Glomerular visceral epithelial cell (primary cell): ENCODE results near the gene FAM135A.
"Not testable (repeated sequence)": the region's sequence is repeated elsewhere in the genome, so short reads cannot be mapped to it uniquely, and the experiment has no call there.

Source experiments
- DNase-seq: peaks from one replicate; pipeline ENCODE4 v3.0.0-alpha.2; 2016; ENCODE audit errors: extremely low spot score

FAM135A gene

GRCh38 chr6:70547313-70547712, 134.0 kb downstream of the FAM135A start:
- peak; percentile 21 for DNase-seq

GRCh38 chr6:70547905-70548304, 134.6 kb downstream of the FAM135A start:
- DNase-seq: no peak

- DNase-seq: no peak
Observed at GRCh38 chr6:70549327-70549726, 136.0 kb downstream of the FAM135A start.

GRCh38 chr6:70551566-70551965, 138.3 kb downstream of the FAM135A start:
- DNase-seq: no peak

- not testable (repeated sequence) for DNase-seq
Observed at GRCh38 chr6:70552286-70552940, 139.1 kb downstream of the FAM135A start.

- no peak for DNase-seq
Observed at GRCh38 chr6:70552974-70553373, 139.7 kb downstream of the FAM135A start.

GRCh38 chr6:70557998-70558397, 144.7 kb downstream of the FAM135A start:
- DNase-seq: no peak

- not testable (repeated sequence) for DNase-seq
Observed at GRCh38 chr6:70562401-70562800, 149.1 kb downstream of the FAM135A start.

- no peak for DNase-seq
Observed at GRCh38 chr6:70563530-70563929, 150.2 kb downstream of the FAM135A start.

- peak; percentile 94 for DNase-seq
Observed at GRCh38 chr6:70566751-70567382, 153.6 kb downstream of the FAM135A start, which contains the start of gene SDHAF4. TSS of gene SDHAF4 (plus strand) at chr6:70566930. CDS start at chr6:70566941, 11 bp downstream.

- no peak for DNase-seq
Observed at GRCh38 chr6:70574643-70575042, 161.3 kb downstream of the FAM135A start.

GRCh38 chr6:70575899-70576495, 162.7 kb downstream of the FAM135A start:
- DNase-seq: no peak

GRCh38 chr6:70586114-70586513, 172.8 kb downstream of the FAM135A start:
- DNase-seq: no peak

- DNase-seq: no peak
Observed at GRCh38 chr6:70590400-70590799, 177.1 kb downstream of the FAM135A start.

GRCh38 chr6:70592391-70593117, 179.2 kb downstream of the FAM135A start:
- no peak for DNase-seq

GRCh38 chr6:70593118-70593486, 179.8 kb downstream of the FAM135A start:
- no peak for DNase-seq

- DNase-seq: no peak
Observed at GRCh38 chr6:70599187-70599586, 185.9 kb downstream of the FAM135A start.

- DNase-seq: no peak
Observed at GRCh38 chr6:70601014-70601413, 187.7 kb downstream of the FAM135A start.

GRCh38 chr6:70604254-70604653, 190.9 kb downstream of the FAM135A start:
- no peak for DNase-seq

- not testable (repeated sequence) for DNase-seq
Observed at GRCh38 chr6:70607371-70607770, 194.1 kb downstream of the FAM135A start.

GRCh38 chr6:70609181-70609580, 195.9 kb downstream of the FAM135A start:
- not testable (repeated sequence) for DNase-seq
